H9 (cell line): ENCODE data around the gene PPP1R1B. TPM values are rescaled to one million over a fixed set of nuclear protein-coding genes. Genes with fewer than 3 reads are reported as not detected.

Source experiments
- DNase-seq: peaks from one replicate; pipeline ENCODE4 v3.0.0-alpha.2; 2017
- H2AFZ ChIP-seq: one replicate; pipeline ENCODE4 v1.6.1; 2013; ENCODE audit warnings: mild to moderate bottlenecking, low read length, control low read depth, moderate library complexity
- H2AK5ac ChIP-seq: 2 replicates; pipeline ENCODE4 v1.6.1; 2013; ENCODE audit warnings: low read length, control low read depth, mixed read lengths; ENCODE audit not compliant: insufficient read length
- H2BK120ac ChIP-seq: one replicate; pipeline ENCODE4 v1.6.1; 2013; ENCODE audit warnings: low read depth, mild to moderate bottlenecking, low read length, control low read depth, inconsistent platforms; ENCODE audit not compliant: poor library complexity, severe bottlenecking
- H2BK12ac ChIP-seq: 2 replicates; pipeline ENCODE4 v1.6.1; 2013; ENCODE audit warnings: low read length, control low read depth, mixed read lengths, low read depth; ENCODE audit not compliant: insufficient read length
- H2BK15ac ChIP-seq: 2 replicates; pipeline ENCODE4 v1.6.1; 2013; ENCODE audit warnings: low read depth, low read length, control low read depth
- H2BK20ac ChIP-seq: one replicate; pipeline ENCODE4 v1.6.1; 2013; ENCODE audit warnings: low read depth, mild to moderate bottlenecking, low read length, control low read depth, inconsistent platforms; ENCODE audit not compliant: poor library complexity, severe bottlenecking
- H2BK5ac ChIP-seq: 2 replicates; pipeline ENCODE4 v1.6.1; 2013; ENCODE audit warnings: low read length, control low read depth, mixed read lengths; ENCODE audit not compliant: insufficient read length
- H3K14ac ChIP-seq: 2 replicates; pipeline ENCODE4 v1.6.1; 2013; ENCODE audit warnings: low read length, control low read depth; ENCODE audit not compliant: insufficient read depth
- H3K18ac ChIP-seq: 2 replicates; pipeline ENCODE4 v1.6.1; 2013; ENCODE audit warnings: low read depth, mild to moderate bottlenecking, mixed read lengths, low read length, control low read depth; ENCODE audit not compliant: insufficient read length
- H3K23ac ChIP-seq: 2 replicates; pipeline ENCODE4 v1.6.1; 2013; ENCODE audit warnings: low read length, control low read depth, mixed read lengths, low read depth; ENCODE audit not compliant: insufficient read length
- H3K23me2 ChIP-seq: 2 replicates; pipeline ENCODE4 v1.6.1; 2013; ENCODE audit warnings: low read depth, mild to moderate bottlenecking, mixed read lengths, low read length, control low read depth; ENCODE audit not compliant: insufficient read length, poor library complexity, severe bottlenecking
- H3K27ac ChIP-seq: 2 replicates; pipeline ENCODE4 v1.5.1; 2013; ENCODE audit warnings: low read length, control low read depth, mixed read lengths, low read depth; ENCODE audit not compliant: insufficient read length
- H3K27me3 ChIP-seq: 2 replicates; pipeline ENCODE4 v1.6.1; 2013; ENCODE audit warnings: low read length, control low read depth, inconsistent platforms; ENCODE audit not compliant: insufficient read depth
- H3K4ac ChIP-seq: 2 replicates; pipeline ENCODE4 v1.6.1; 2013; ENCODE audit warnings: low read depth, mild to moderate bottlenecking, control low read depth, inconsistent platforms, low read length, moderate library complexity
- H3K4me1 ChIP-seq: 2 replicates; pipeline ENCODE4 v1.6.1; 2013; ENCODE audit warnings: low read length, control low read depth, inconsistent platforms; ENCODE audit not compliant: insufficient read depth
- H3K4me2 ChIP-seq: 2 replicates; pipeline ENCODE4 v1.6.1; 2013; ENCODE audit warnings: low read length, control low read depth, mixed read lengths; ENCODE audit not compliant: insufficient read length, insufficient read depth
- H3K56ac ChIP-seq: 2 replicates; pipeline ENCODE4 v1.6.1; 2013; ENCODE audit warnings: low read depth, mild to moderate bottlenecking, mixed read lengths, low read length, control low read depth; ENCODE audit not compliant: insufficient read length
- H3K79me1 ChIP-seq: 2 replicates; pipeline ENCODE4 v1.6.1; 2013; ENCODE audit warnings: low read depth, mild to moderate bottlenecking, moderate library complexity, low read length, control low read depth, inconsistent platforms; ENCODE audit not compliant: insufficient read depth, poor library complexity, severe bottlenecking
- H3K79me2 ChIP-seq: 2 replicates; pipeline ENCODE4 v1.6.1; 2013; ENCODE audit warnings: low read length, control low read depth, inconsistent platforms; ENCODE audit not compliant: insufficient read depth
- H3K9ac ChIP-seq: 2 replicates; pipeline ENCODE4 v1.6.1; 2013; ENCODE audit warnings: low read length, control low read depth, mixed read lengths; ENCODE audit not compliant: insufficient read length; ENCODE audit errors: extremely low read depth
- H3K9me3 ChIP-seq: one replicate; pipeline ENCODE4 v1.6.1; 2013; ENCODE audit warnings: low read depth, low read length, inconsistent platforms; ENCODE audit not compliant: control insufficient read depth
- H3T11ph ChIP-seq: one replicate; pipeline ENCODE4 v1.6.1; 2013; ENCODE audit warnings: mild to moderate bottlenecking, low read length, control low read depth, inconsistent platforms
- H4K20me1 ChIP-seq: one replicate; pipeline ENCODE4 v1.6.1; 2013; ENCODE audit not compliant: control insufficient read depth, insufficient read length, insufficient read depth
- H4K5ac ChIP-seq: 2 replicates; pipeline ENCODE4 v1.6.1; 2013; ENCODE audit warnings: low read depth, mild to moderate bottlenecking, mixed read lengths, low read length, control low read depth; ENCODE audit not compliant: insufficient read length
- H4K8ac ChIP-seq: replicated peaks from 2 replicates; pipeline ENCODE4 v1.6.1; 2013; ENCODE audit warnings: low read length, control low read depth, mixed read lengths, low read depth; ENCODE audit not compliant: insufficient read length
- H4K91ac ChIP-seq: 2 replicates; pipeline ENCODE4 v1.6.1; 2013; ENCODE audit warnings: low read depth, mild to moderate bottlenecking, moderate library complexity, mixed read lengths, low read length, control low read depth; ENCODE audit not compliant: insufficient read length
- H3K27ac Mint-ChIP-seq, 3 experiments: 2 replicates in 2 of 3; 3 replicates in 1 of 3; pipeline ENCODE4 v1.8.0; 2020 to 2021; ENCODE audit warnings: mixed read lengths in 3 of 3, mild to moderate bottlenecking in 1 of 3, moderate library complexity in 1 of 3
- H3K27me3 Mint-ChIP-seq: 2 replicates; pipeline ENCODE4 v1.8.0; 2021; ENCODE audit warnings: low read depth, mild to moderate bottlenecking, moderate library complexity, mixed read lengths
- H3K36me3 Mint-ChIP-seq, 3 experiments: 2 replicates in 2 of 3; 3 replicates in 1 of 3; pipeline ENCODE4 v1.8.0; 2020 to 2021; ENCODE audit warnings: low read depth in 3 of 3, mixed read lengths in 3 of 3; ENCODE audit not compliant: insufficient read depth in 1 of 3
- H3K4me1 Mint-ChIP-seq, 2 experiments: 2 replicates each; pipeline ENCODE4 v1.8.0; 2020; ENCODE audit warnings: mixed read lengths in 2 of 2
- H3K4me3 Mint-ChIP-seq, 2 experiments: 2 replicates in 1 of 2; 3 replicates in 1 of 2; pipeline ENCODE4 v1.8.0; 2020 to 2021; ENCODE audit warnings: mild to moderate bottlenecking in 2 of 2, mixed read lengths in 2 of 2, moderate library complexity in 1 of 2
- H3K9me3 Mint-ChIP-seq, 2 experiments: 2 replicates in 1 of 2; 3 replicates in 1 of 2; pipeline ENCODE4 v1.8.0; 2020; ENCODE audit warnings: mild to moderate bottlenecking in 2 of 2, mixed read lengths in 2 of 2, moderate library complexity in 1 of 2
- WGBS: extraction: QIAGEN DNeasy Blood & Tissue Kit; methylation state at CpG from one replicate; pipeline ENCODE4 v1.1.7; 2013; ENCODE audit warnings: missing lambda C conversion rate, low lambda C conversion rate, mixed read lengths; ENCODE audit not compliant: insufficient read length; ENCODE audit errors: extremely low coverage; 5-methylcytosine and 5-hydroxymethylcytosine counted together
- total RNA-seq: library from RNA; stranded (reverse); gene quantifications from 2 replicates; pipeline ENCODE4 v1.2.1, GENCODE V29; 2021
- TF ChIP-seq, protein P1 (sequence below): fragments of 200-600 bp; sonication (generic); conservative IDR thresholded peaks from 3 replicates; pipeline ENCODE4 v1.8.0; 2021; ENCODE audit warnings: antibody characterized with exemption, mild to moderate bottlenecking

Gene PPP1R1B
- total RNA-seq, 1 experiment from 2014 or later: 15.5 TPM

DNA sequence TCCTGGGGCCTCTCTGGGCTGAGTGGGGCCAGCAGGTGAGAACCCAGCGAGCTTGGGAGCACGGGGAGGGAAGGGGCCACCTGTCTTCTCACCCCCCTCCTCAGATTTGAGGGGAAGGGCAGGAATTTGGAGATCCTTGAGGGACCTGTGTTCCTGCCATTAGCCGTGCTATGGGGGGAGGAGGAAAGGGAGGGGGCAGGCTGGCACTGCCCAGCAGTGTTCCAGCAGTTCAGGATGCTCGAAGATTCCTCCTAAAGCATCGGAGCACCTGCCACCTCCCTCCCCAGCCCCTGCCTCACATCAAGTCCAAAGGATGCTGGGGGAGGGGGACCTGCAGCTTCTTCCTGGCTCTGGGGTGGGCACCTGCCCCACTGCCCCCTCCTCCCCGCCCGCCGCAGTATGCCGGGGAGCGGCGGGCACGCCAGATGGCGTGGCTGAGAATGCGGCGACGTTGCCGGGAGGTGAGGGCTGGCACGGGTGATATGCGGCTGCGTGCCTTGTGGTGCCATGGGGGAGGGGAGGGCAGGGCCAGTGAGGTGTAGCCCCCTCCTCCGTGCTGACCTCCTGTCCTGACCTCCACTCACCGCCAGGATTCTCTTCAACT, 14.4 kb upstream of the PPP1R1B start:
- H3K56ac ChIP-seq: no peak overlapping the region
- H2AFZ ChIP-seq: no peak overlapping the region
- H3K23me2 ChIP-seq: no peaks in the 10 kb centered on the region
- no peak overlapping the region for H3K4me2 ChIP-seq
- peaks cover 38% of the 10 kb centered on the region for H3K27me3 ChIP-seq
- H3K79me1 ChIP-seq: no peaks in the 10 kb centered on the region
- no peaks in the 10 kb centered on the region for H3K9me3 ChIP-seq
- no peak overlapping the region for H4K8ac ChIP-seq
- H3K18ac ChIP-seq: no peak overlapping the region
- no peaks in the 10 kb centered on the region; the same call in 1 of the 2 replicates for H3K4me1 ChIP-seq
- H3K4me3 Mint-ChIP-seq: no peak overlapping the region
- H4K20me1 ChIP-seq: no peaks in the 10 kb centered on the region
- DNase-seq: no peak
- no peaks in the 10 kb centered on the region for H3K79me2 ChIP-seq
- peaks cover 100% of the 10 kb centered on the region for H3K27me3 Mint-ChIP-seq
- H3K14ac ChIP-seq: 0 out of 2 replicates have a peak overlapping the region, but pooled peaks have one; percentile 11
- H4K5ac ChIP-seq: no peak overlapping the region
- no peak overlapping the region for H2AK5ac ChIP-seq
- H2BK5ac ChIP-seq: no peak overlapping the region
- no peak overlapping the region for H3K23ac ChIP-seq
- no CpG with 5 or more reads among the region's 22 CpGs for WGBS
- no peak overlapping the region for H3K9ac ChIP-seq
- H2BK120ac ChIP-seq: no peak overlapping the region
- H2BK20ac ChIP-seq: no peak overlapping the region
- H3K36me3 Mint-ChIP-seq: no peaks in the 10 kb centered on the region
- no peaks in the 10 kb centered on the region for H3K9me3 Mint-ChIP-seq
- no peak overlapping the region for H4K91ac ChIP-seq
- no peak overlapping the region for H3K27ac ChIP-seq
- H3K4me1 Mint-ChIP-seq: peaks cover 4 to 18% of the 10 kb centered on the region in 2 experiments
- TF ChIP-seq, protein P1, sequence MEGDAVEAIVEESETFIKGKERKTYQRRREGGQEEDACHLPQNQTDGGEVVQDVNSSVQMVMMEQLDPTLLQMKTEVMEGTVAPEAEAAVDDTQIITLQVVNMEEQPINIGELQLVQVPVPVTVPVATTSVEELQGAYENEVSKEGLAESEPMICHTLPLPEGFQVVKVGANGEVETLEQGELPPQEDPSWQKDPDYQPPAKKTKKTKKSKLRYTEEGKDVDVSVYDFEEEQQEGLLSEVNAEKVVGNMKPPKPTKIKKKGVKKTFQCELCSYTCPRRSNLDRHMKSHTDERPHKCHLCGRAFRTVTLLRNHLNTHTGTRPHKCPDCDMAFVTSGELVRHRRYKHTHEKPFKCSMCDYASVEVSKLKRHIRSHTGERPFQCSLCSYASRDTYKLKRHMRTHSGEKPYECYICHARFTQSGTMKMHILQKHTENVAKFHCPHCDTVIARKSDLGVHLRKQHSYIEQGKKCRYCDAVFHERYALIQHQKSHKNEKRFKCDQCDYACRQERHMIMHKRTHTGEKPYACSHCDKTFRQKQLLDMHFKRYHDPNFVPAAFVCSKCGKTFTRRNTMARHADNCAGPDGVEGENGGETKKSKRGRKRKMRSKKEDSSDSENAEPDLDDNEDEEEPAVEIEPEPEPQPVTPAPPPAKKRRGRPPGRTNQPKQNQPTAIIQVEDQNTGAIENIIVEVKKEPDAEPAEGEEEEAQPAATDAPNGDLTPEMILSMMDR: no peak
- H2BK15ac ChIP-seq: no peak overlapping the region
- H3T11ph ChIP-seq: no peak overlapping the region
- no peak overlapping the region for H3K4ac ChIP-seq
- no peak overlapping the region for H2BK12ac ChIP-seq
- no peak overlapping the region for H3K27ac Mint-ChIP-seq
